ENCODE measurements around the gene RALGPS1. TPM values are rescaled to one million over a fixed set of nuclear protein-coding genes. Genes with fewer than 3 reads are reported as not detected.

Gene RALGPS1
- polyA plus RNA-seq, 3 donors = 0.60 to 4.6 (median 1.3) TPM

DNA sequence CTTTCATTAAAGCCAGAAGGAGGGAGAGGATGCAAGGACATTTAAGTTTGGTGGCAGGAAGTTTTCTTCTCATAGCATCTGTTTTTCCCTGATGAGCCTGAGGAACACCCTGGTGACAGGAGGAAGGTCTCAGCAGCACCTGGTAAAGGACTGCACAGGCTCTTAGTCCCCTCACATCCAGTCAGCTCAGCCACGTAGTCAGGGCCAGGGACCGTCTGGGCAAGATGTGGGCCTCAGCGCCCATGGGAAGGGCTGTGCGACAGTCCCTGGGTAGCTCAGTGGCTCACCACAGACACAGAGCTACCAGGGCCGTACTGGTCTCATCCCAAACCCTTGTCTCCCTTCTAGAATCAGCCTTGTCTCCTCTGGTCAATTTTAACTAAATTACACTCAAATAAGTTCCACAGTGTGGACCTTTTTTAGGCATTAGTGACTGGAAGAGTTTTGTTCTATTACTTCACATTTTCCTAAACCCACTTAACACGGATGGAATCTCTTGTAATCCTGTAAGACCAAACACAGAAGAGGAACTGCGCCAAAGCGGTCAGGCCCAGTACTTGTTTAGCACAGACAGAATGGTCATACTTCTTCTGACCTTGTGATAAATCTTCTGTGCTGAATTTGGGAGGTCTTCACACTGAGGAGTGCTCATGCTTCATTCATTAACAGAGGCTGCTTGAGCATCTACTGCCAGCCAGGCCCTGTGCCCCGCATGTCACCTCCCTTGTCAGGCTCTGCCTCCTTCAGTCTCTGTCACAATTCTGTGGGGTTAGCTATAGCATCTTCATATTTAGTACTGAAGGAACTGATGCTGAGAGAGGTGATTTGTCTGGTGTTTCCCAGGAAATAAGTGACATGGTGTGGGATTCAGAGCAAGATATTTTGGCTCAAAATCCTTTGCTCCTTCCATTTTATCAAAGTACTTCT, 116.5 kb downstream of the RALGPS1 start:
- Histone ChIP-seq H3K4me3 (replicated peaks in 1 of 3; ENCODE audit: low read depth in 2 of 3, low read length in 3 of 3) (no peak overlapping the region), H2AFZ (ENCODE audit: insufficient read depth, low read depth, low read length, poor library complexity, severe bottlenecking) (no peak overlapping the region), H4K20me1 (ENCODE audit: insufficient read depth, low read length) (no peaks in the 10 kb centered on the region), H3K79me2 (ENCODE audit: insufficient read depth, low read length) (no peaks in the 10 kb centered on the region), H3K4me2 (replicated peaks; ENCODE audit: extremely low read depth, low read length, poor library complexity, severe bottlenecking) (no peak overlapping the region), H3K27ac (ENCODE audit: low read depth in 1 of 2, low read length in 2 of 2) (no peak overlapping the region), H3K9me3 (replicated peaks in 1 of 2; ENCODE audit: control insufficient read depth in 1 of 2, insufficient read depth in 1 of 2, low read length in 2 of 2) (no peaks in the 10 kb centered on the region), H3K36me3 (replicated peaks in 1 of 2; ENCODE audit: control insufficient read depth in 1 of 2, insufficient read depth in 2 of 2, low read length in 2 of 2) (no peaks in the 10 kb centered on the region), H3K9ac (ENCODE audit: insufficient read depth, low read length, poor library complexity, severe bottlenecking) (no peak overlapping the region), H3K4me1 (ENCODE audit: control insufficient read depth in 1 of 2, insufficient read depth in 2 of 2, low read length in 2 of 2) (no peaks in the 10 kb centered on the region), H3K27me3 (ENCODE audit: control insufficient read depth in 2 of 2, insufficient read depth in 2 of 2, low read length in 2 of 2) (no peaks in the 10 kb centered on the region)
- intact Hi-C loops (cut with micrococcal nuclease) = no loop called here
- H3K9me3 Mint-ChIP-seq = no peaks in the 10 kb centered on the region
- H3K27me3 Mint-ChIP-seq (ENCODE audit: low read depth in 3 of 3) = peaks cover 2 to 11% (median 10%) of the 10 kb centered on the region in 3 donors
- no peaks in the 10 kb centered on the region for H3K36me3 Mint-ChIP-seq
- H3K27ac Mint-ChIP-seq = no peak overlapping the region
- H3K4me1 Mint-ChIP-seq = no peaks in the 10 kb centered on the region
- TF ChIP-seq, protein P1, sequence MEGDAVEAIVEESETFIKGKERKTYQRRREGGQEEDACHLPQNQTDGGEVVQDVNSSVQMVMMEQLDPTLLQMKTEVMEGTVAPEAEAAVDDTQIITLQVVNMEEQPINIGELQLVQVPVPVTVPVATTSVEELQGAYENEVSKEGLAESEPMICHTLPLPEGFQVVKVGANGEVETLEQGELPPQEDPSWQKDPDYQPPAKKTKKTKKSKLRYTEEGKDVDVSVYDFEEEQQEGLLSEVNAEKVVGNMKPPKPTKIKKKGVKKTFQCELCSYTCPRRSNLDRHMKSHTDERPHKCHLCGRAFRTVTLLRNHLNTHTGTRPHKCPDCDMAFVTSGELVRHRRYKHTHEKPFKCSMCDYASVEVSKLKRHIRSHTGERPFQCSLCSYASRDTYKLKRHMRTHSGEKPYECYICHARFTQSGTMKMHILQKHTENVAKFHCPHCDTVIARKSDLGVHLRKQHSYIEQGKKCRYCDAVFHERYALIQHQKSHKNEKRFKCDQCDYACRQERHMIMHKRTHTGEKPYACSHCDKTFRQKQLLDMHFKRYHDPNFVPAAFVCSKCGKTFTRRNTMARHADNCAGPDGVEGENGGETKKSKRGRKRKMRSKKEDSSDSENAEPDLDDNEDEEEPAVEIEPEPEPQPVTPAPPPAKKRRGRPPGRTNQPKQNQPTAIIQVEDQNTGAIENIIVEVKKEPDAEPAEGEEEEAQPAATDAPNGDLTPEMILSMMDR (IDR thresholded peaks at IDR 0.05) = no peak
- DNase-seq = no peak
- WGBS (ENCODE audit: insufficient coverage) = 96% methylated on average over 6 of the region's 9 CpGs
- no peak overlapping the region for H3K4me3 Mint-ChIP-seq

DNA sequence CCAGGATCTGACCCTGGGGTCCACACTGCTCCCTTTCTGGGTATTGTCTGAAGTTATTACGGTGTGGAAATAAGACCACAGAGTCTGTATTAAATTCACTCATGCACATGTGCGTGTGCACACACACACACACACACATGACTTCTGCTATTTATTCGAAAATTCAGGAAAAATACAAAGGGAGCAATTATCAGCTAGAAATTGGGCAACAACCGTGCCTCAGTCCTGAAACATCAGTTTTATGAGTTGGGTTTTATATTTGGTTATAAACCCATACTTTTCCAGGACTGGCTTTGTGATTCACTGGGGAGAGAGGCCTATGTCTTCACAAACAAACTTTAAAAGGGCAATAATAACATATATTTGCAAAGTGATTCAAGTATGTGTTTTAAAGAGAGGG, 117.7 kb downstream of the RALGPS1 start:
- Histone ChIP-seq H3K79me2 (ENCODE audit: insufficient read depth, low read length) (no peaks in the 10 kb centered on the region), H3K4me2 (replicated peaks; ENCODE audit: extremely low read depth, low read length, poor library complexity, severe bottlenecking) (no peak overlapping the region), H3K36me3 (replicated peaks in 1 of 2; ENCODE audit: control insufficient read depth in 1 of 2, insufficient read depth in 2 of 2, low read length in 2 of 2) (no peaks in the 10 kb centered on the region), H3K27me3 (ENCODE audit: control insufficient read depth in 2 of 2, insufficient read depth in 2 of 2, low read length in 2 of 2) (no peaks in the 10 kb centered on the region), H3K4me1 (ENCODE audit: control insufficient read depth in 1 of 2, insufficient read depth in 2 of 2, low read length in 2 of 2) (no peaks in the 10 kb centered on the region), H3K9me3 (replicated peaks in 1 of 2; ENCODE audit: control insufficient read depth in 1 of 2, insufficient read depth in 1 of 2, low read length in 2 of 2) (no peaks in the 10 kb centered on the region), H2AFZ (ENCODE audit: insufficient read depth, low read depth, low read length, poor library complexity, severe bottlenecking) (no peak overlapping the region), H3K27ac (ENCODE audit: low read depth in 1 of 2, low read length in 2 of 2) (no peak overlapping the region), H3K4me3 (replicated peaks in 1 of 3; ENCODE audit: low read depth in 2 of 3, low read length in 3 of 3) (no peak overlapping the region), H3K9ac (ENCODE audit: insufficient read depth, low read length, poor library complexity, severe bottlenecking) (no peak overlapping the region), H4K20me1 (ENCODE audit: insufficient read depth, low read length) (no peaks in the 10 kb centered on the region)
- TF ChIP-seq, protein P1 (IDR thresholded peaks at IDR 0.05) = no peak
- Mint-ChIP-seq H3K4me1 (no peaks in the 10 kb centered on the region), H3K27me3 (ENCODE audit: low read depth in 3 of 3) (peaks cover 2 to 10% (median 7%) of the 10 kb centered on the region in 3 donors), H3K27ac (no peak overlapping the region), H3K4me3 (no peak overlapping the region), H3K9me3 (no peaks in the 10 kb centered on the region), H3K36me3 (no peaks in the 10 kb centered on the region)
- DNase-seq = no peak
- intact Hi-C loops (cut with micrococcal nuclease) = no loop called here
- WGBS (ENCODE audit: insufficient coverage) = no CpG with 5 or more reads among the region's 4 CpGs

Measured in CD14-positive monocyte (primary cell).